Astrocyte (in vitro differentiated cells and primary cell): ENCODE results near the gene EFL1.
"Not testable (repeated sequence)": the region's sequence is repeated elsewhere in the genome, so short reads cannot be mapped to it uniquely, and the experiment has no call there.

Source experiments
- EZH2 ChIP-seq: IDR thresholded peaks from 2 replicates; pipeline ENCODE4 v1.6.1; 2012; ENCODE audit warnings: mild to moderate bottlenecking, low read length, inconsistent platforms; ENCODE audit not compliant: insufficient read depth
- TF ChIP-seq, protein P1 (sequence below): IDR thresholded peaks from 2 replicates; pipeline ENCODE4 v1.5.1; 2011; ENCODE audit warnings: low read depth, mild to moderate bottlenecking, inconsistent platforms, low read length, moderate library complexity; ENCODE audit not compliant: insufficient read depth

DNA sequence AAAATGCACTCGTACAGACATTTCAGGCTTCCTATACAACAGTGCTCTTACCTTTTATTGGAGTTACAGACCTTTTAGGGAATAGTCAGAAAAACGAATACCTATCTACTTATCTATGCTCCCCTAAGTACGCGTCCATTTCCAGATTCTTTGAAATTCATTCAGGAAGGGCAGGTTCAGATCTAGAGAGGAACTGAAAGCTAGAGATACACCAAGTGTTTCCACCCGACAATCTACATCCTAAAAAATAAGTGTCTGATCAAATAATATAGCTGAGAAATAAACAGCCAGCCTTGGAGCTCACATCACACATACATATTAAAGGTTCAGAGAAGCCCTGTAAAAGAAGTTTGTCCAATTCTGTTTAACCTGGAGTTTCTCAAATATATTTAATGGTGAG is 18.9 kb downstream of the EFL1 start:
- TF ChIP-seq, protein P1, sequence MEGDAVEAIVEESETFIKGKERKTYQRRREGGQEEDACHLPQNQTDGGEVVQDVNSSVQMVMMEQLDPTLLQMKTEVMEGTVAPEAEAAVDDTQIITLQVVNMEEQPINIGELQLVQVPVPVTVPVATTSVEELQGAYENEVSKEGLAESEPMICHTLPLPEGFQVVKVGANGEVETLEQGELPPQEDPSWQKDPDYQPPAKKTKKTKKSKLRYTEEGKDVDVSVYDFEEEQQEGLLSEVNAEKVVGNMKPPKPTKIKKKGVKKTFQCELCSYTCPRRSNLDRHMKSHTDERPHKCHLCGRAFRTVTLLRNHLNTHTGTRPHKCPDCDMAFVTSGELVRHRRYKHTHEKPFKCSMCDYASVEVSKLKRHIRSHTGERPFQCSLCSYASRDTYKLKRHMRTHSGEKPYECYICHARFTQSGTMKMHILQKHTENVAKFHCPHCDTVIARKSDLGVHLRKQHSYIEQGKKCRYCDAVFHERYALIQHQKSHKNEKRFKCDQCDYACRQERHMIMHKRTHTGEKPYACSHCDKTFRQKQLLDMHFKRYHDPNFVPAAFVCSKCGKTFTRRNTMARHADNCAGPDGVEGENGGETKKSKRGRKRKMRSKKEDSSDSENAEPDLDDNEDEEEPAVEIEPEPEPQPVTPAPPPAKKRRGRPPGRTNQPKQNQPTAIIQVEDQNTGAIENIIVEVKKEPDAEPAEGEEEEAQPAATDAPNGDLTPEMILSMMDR = not testable (repeated sequence)
- TF ChIP-seq EZH2 = not testable (repeated sequence)
